Measurements from ENCODE around the gene ITGAX.

- TF ChIP-seq CTCF (conservative IDR thresholded peaks at IDR 0.05; ENCODE audit: low read length) = no peak
- TF ChIP-seq EZH2phosphoT487 (IDR thresholded peaks at IDR 0.05; ENCODE audit: borderline replicate concordance, low read depth, low read length) = no peak
Observed at GRCh38 chr16:31428279-31428597, 73.3 kb downstream of the ITGAX start, which contains the start of gene COX6A2.
